RWPE1 (cell line): ENCODE results near the gene FSD1.

ENCODE experiments used
- CTCF ChIA-PET: fragments of 350-600 bp; sonication (Branson Sonifier 250); formaldehyde crosslinking; extraction: SDS; loops from one replicate; lab custom pipeline; 2021; lab: Yijun Ruan, JAX
- POLR2A ChIA-PET: fragments of 400-600 bp; formaldehyde crosslinking; extraction: SDS; loops from one replicate; lab custom pipeline; 2020; ENCODE audit warnings: antibody characterized with exemption; ENCODE audit not compliant: low non-redundant PET; lab: Yijun Ruan, JAX
- DNase-seq: peaks from one replicate; pipeline ENCODE4 v3.0.0; 2012; ENCODE audit warnings: low spot score
- H3K27ac ChIP-seq: fragments of 450-650 bp; 2 replicates; pipeline ENCODE4 v1.5.1; 2017
- CTCF ChIP-seq: fragments of 450-650 bp; conservative IDR thresholded peaks from 2 replicates; pipeline ENCODE4 v1.5.1; 2017; ENCODE audit warnings: low read depth, mild to moderate bottlenecking

The FSD1 gene

GRCh38 chr19:4322942-4323665, 18.7 kb downstream of the FSD1 start:
- H3K27ac ChIP-seq = peak overlapping the region; percentile 44; the same call in 1 of the 2 replicates
- ChIA-PET POLR2A (no interaction called here), CTCF (interaction anchor here (0.6 to 1.2 kb wide), 2 partner anchors 43 to 49 kb away, joined by 3 read pairs; no protein-coding TSS in a partner anchor)
- no peak for TF ChIP-seq CTCF
- DNase-seq = no peak

- peak overlapping the region; percentile 44 for H3K27ac ChIP-seq
- DNase-seq = no peak
- ChIA-PET POLR2A (no interaction called here), CTCF (interaction anchor here (0.6 to 1.2 kb wide), 2 partner anchors 42 to 49 kb away, joined by 3 read pairs; no protein-coding TSS in a partner anchor)
- TF ChIP-seq CTCF = no peak
Observed at GRCh38 chr19:4323692-4324091, 19.3 kb downstream of the FSD1 start.

- POLR2A ChIA-PET = no interaction called here
- CTCF ChIA-PET = interaction anchor here (0.6 to 1.2 kb wide), 2 partner anchors 42 to 50 kb away, joined by 3 read pairs; no protein-coding TSS in a partner anchor
Observed at GRCh38 chr19:4324228-4324627, 19.8 kb downstream of the FSD1 start.

GRCh38 chr19:4326215-4326836, 21.9 kb downstream of the FSD1 start:
- H3K27ac ChIP-seq = 0 out of 2 replicates have a peak overlapping the region, but pooled peaks have one; percentile 13
- DNase-seq = no peak
- TF ChIP-seq CTCF = no peak
- CTCF ChIA-PET = no interaction called here
- POLR2A ChIA-PET = no interaction called here

More at GRCh38 chr19:4324228-4324627, 19.8 kb downstream of the FSD1 start:
- H3K27ac ChIP-seq = peak overlapping the region; percentile 44
- no peak for DNase-seq
- TF ChIP-seq CTCF = no peak

- ChIA-PET CTCF (no interaction called here), POLR2A (no interaction called here)
- DNase-seq = no peak
- H3K27ac ChIP-seq = 0 out of 2 replicates have a peak overlapping the region, but pooled peaks have one; percentile 13
- no peak for TF ChIP-seq CTCF
Observed at GRCh38 chr19:4326837-4327251, 22.4 kb downstream of the FSD1 start.

GRCh38 chr19:4327252-4327876, 23.0 kb downstream of the FSD1 start:
- H3K27ac ChIP-seq = no peak overlapping the region
- ChIA-PET CTCF (no interaction called here), POLR2A (no interaction called here)
- no peak for DNase-seq
- TF ChIP-seq CTCF = no peak
